Skeletal muscle tissue (tissue), 4 donors: ENCODE results near the gene RNF145. TPM values are rescaled to one million over a fixed set of nuclear protein-coding genes. Genes with fewer than 3 reads are reported as not detected.
"Not testable (repeated sequence)": the region's sequence is repeated elsewhere in the genome, so short reads cannot be mapped to it uniquely, and the experiment has no call there.

Source experiments
- H3K27ac ChIP-seq: one replicate; pipeline ENCODE4 v1.7.0; 2013; ENCODE audit warnings: mild to moderate bottlenecking, low read depth, low read length, inconsistent platforms
- H3K27me3 ChIP-seq, 3 donors: one replicate each; pipeline ENCODE4 v1.7.0; 2013; ENCODE audit warnings: low read length in 3 of 3; ENCODE audit not compliant: control insufficient read depth in 3 of 3, insufficient read depth in 3 of 3
- H3K36me3 ChIP-seq, 3 donors: one replicate each; pipeline ENCODE4 v1.7.0; 2013; ENCODE audit warnings: low read length in 3 of 3; ENCODE audit not compliant: control insufficient read depth in 3 of 3, insufficient read depth in 3 of 3
- H3K4me1 ChIP-seq, 3 donors: one replicate each; pipeline ENCODE4 v1.7.0; 2013; ENCODE audit warnings: low read length in 3 of 3, mild to moderate bottlenecking in 3 of 3; ENCODE audit not compliant: control insufficient read depth in 3 of 3, insufficient read depth in 3 of 3
- H3K4me3 ChIP-seq, 3 donors: one replicate each; pipeline ENCODE4 v1.7.0; 2013; ENCODE audit warnings: low read length in 3 of 3
- H3K9ac ChIP-seq, 3 donors: one replicate each; pipeline ENCODE4 v1.7.0; 2013; ENCODE audit warnings: low read length in 3 of 3, mild to moderate bottlenecking in 3 of 3, moderate library complexity in 2 of 3, low read depth in 1 of 3
- H3K9me3 ChIP-seq, 3 donors: one replicate each; pipeline ENCODE4 v1.7.0; 2013; ENCODE audit warnings: low read length in 3 of 3; ENCODE audit not compliant: control insufficient read depth in 3 of 3
- total RNA-seq: library from RNA; depleted of rRNA; stranded (reverse); fragments of >200 nt; gene quantifications from one replicate; pipeline ENCODE4 v1.2.3, GENCODE V29; 2014
- donor health status: Osteomylitis.

Gene RNF145
- total RNA-seq, 1 donor from 2014 or later = 44.9 TPM

- Histone ChIP-seq H3K9me3 (no peaks in the 10 kb centered on the region), H3K27me3 (peaks cover 0 to 4% (median 0%) of the 10 kb centered on the region in 3 donors), H3K4me1 (peaks cover 0 to 5% (median 0%) of the 10 kb centered on the region in 3 donors), H3K36me3 (no peaks in the 10 kb centered on the region), H3K27ac (no peak overlapping the region), H3K9ac (no peak overlapping the region), H3K4me3 (no peak overlapping the region)
These were observed 33.3 kb upstream of the RNF145 start for GRCh38 chr5:159242656-159243055.

- Histone ChIP-seq H3K36me3 (no peaks in the 10 kb centered on the region), H3K9me3 (no peaks in the 10 kb centered on the region), H3K4me1 (peaks cover 0 to 5% (median 0%) of the 10 kb centered on the region in 3 donors), H3K4me3 (no peak overlapping the region), H3K27me3 (peaks cover 0 to under 1% (median 0%) of the 10 kb centered on the region in 3 donors), H3K27ac (no peak overlapping the region), H3K9ac (no peak overlapping the region)
These were observed 32.7 kb upstream of the RNF145 start for GRCh38 chr5:159241946-159242552.

- peaks cover 0 to 5% (median 0%) of the 10 kb centered on the region in 3 donors for H3K4me1 ChIP-seq
These were observed 31.0 kb upstream of the RNF145 start for GRCh38 chr5:159240301-159240870.

GRCh38 chr5:159235871-159236520, 26.6 kb upstream of the RNF145 start:
- H3K9me3 ChIP-seq, H3K4me1 ChIP-seq, H3K36me3 ChIP-seq, H3K27me3 ChIP-seq, H3K27ac ChIP-seq, H3K9ac ChIP-seq, H3K4me3 ChIP-seq: not testable (repeated sequence)

More at GRCh38 chr5:159240301-159240870, 31.0 kb upstream of the RNF145 start:
- Histone ChIP-seq H3K27me3 (no peaks in the 10 kb centered on the region), H3K9me3 (no peaks in the 10 kb centered on the region), H3K4me3 (no peak overlapping the region), H3K27ac (no peak overlapping the region), H3K9ac (no peak overlapping the region), H3K36me3 (no peaks in the 10 kb centered on the region)

- Histone ChIP-seq H3K27ac (no peak overlapping the region), H3K9ac (no peak overlapping the region), H3K9me3 (no peaks in the 10 kb centered on the region), H3K4me1 (no peaks in the 10 kb centered on the region), H3K27me3 (no peaks in the 10 kb centered on the region), H3K36me3 (no peaks in the 10 kb centered on the region), H3K4me3 (no peak overlapping the region)
These were observed 21.8 kb upstream of the RNF145 start for GRCh38 chr5:159231167-159231566.

- H3K9ac ChIP-seq = no peak overlapping the region
- no peaks in the 10 kb centered on the region for H3K4me1 ChIP-seq
- H3K4me3 ChIP-seq = no peak overlapping the region
- H3K27me3 ChIP-seq = no peaks in the 10 kb centered on the region
- H3K9me3 ChIP-seq = no peaks in the 10 kb centered on the region
- H3K36me3 ChIP-seq = no peaks in the 10 kb centered on the region
- H3K27ac ChIP-seq = no peak overlapping the region
These were observed 21.3 kb upstream of the RNF145 start for GRCh38 chr5:159230657-159231056.

GRCh38 chr5:159228097-159228496, 18.7 kb upstream of the RNF145 start:
- H3K27ac ChIP-seq, H3K9me3 ChIP-seq, H3K4me1 ChIP-seq, H3K4me3 ChIP-seq, H3K27me3 ChIP-seq, H3K9ac ChIP-seq, H3K36me3 ChIP-seq: not testable (repeated sequence)

GRCh38 chr5:159227452-159227851, 18.1 kb upstream of the RNF145 start:
- H3K27me3 ChIP-seq = no peaks in the 10 kb centered on the region
- H3K9ac ChIP-seq = no peak overlapping the region
- H3K4me1 ChIP-seq = no peaks in the 10 kb centered on the region
- H3K4me3 ChIP-seq = no peak overlapping the region
- no peaks in the 10 kb centered on the region for H3K36me3 ChIP-seq
- no peak overlapping the region for H3K27ac ChIP-seq
- no peaks in the 10 kb centered on the region for H3K9me3 ChIP-seq

GRCh38 chr5:159226451-159226850, 17.1 kb upstream of the RNF145 start:
- H3K27ac ChIP-seq = no peak overlapping the region
- no peak overlapping the region for H3K9ac ChIP-seq
- H3K4me1 ChIP-seq = no peaks in the 10 kb centered on the region
- H3K4me3 ChIP-seq = no peak overlapping the region
- H3K9me3 ChIP-seq = no peaks in the 10 kb centered on the region
- H3K36me3 ChIP-seq = no peaks in the 10 kb centered on the region
- no peaks in the 10 kb centered on the region for H3K27me3 ChIP-seq

- Histone ChIP-seq H3K36me3 (no peaks in the 10 kb centered on the region), H3K4me1 (no peaks in the 10 kb centered on the region), H3K4me3 (no peak overlapping the region), H3K9me3 (no peaks in the 10 kb centered on the region), H3K27me3 (no peaks in the 10 kb centered on the region), H3K27ac (no peak overlapping the region), H3K9ac (no peak overlapping the region)
These were observed 15.1 kb upstream of the RNF145 start for GRCh38 chr5:159224471-159224870.
